Liver (tissue), 9 donors: ENCODE data around the gene CALCR. TPM values are rescaled to one million over a fixed set of nuclear protein-coding genes. Genes with fewer than 3 reads are reported as not detected.

Experiments used
- DNase-seq: peaks from one replicate; pipeline ENCODE4 v3.0.0-alpha.2; 2017; ENCODE audit warnings: low spot score
- H3K27ac ChIP-seq, 2 donors: one replicate each; pipeline ENCODE4 v1.7.0; 2013; ENCODE audit warnings: inconsistent platforms in 2 of 2, low read length in 2 of 2, control low read depth in 1 of 2, low read depth in 1 of 2, mild to moderate bottlenecking in 1 of 2
- H3K27me3 ChIP-seq, 4 donors: one replicate each; pipeline versions ENCODE4 v1.6.1 to v1.7.0; 2013; ENCODE audit warnings: low read length in 3 of 4, inconsistent platforms in 1 of 4, mild to moderate bottlenecking in 1 of 4, moderate library complexity in 1 of 4; ENCODE audit not compliant: control insufficient read depth in 4 of 4, insufficient read depth in 4 of 4
- H3K36me3 ChIP-seq, 4 donors: one replicate each; pipeline versions ENCODE4 v1.6.1 to v1.7.0; 2013; ENCODE audit warnings: low read length in 3 of 4, mild to moderate bottlenecking in 3 of 4, low read depth in 1 of 4, moderate library complexity in 1 of 4; ENCODE audit not compliant: control insufficient read depth in 4 of 4, insufficient read depth in 3 of 4
- H3K4me1 ChIP-seq, 4 donors: one replicate each; pipeline versions ENCODE4 v1.6.1 to v1.7.0; 2013; ENCODE audit warnings: low read length in 3 of 4, mild to moderate bottlenecking in 3 of 4, moderate library complexity in 1 of 4; ENCODE audit not compliant: control insufficient read depth in 4 of 4, insufficient read depth in 4 of 4
- H3K4me3 ChIP-seq, 3 donors: one replicate each; pipeline versions ENCODE4 v1.6.1 to v1.7.0; 2013; ENCODE audit warnings: low read length in 3 of 3, control low read depth in 1 of 3, low read depth in 1 of 3, mild to moderate bottlenecking in 1 of 3
- H3K9ac ChIP-seq, 2 donors: one replicate each; pipeline ENCODE4 v1.7.0; 2013; ENCODE audit warnings: low read length in 2 of 2, mild to moderate bottlenecking in 2 of 2, moderate library complexity in 2 of 2, control low read depth in 1 of 2, low read depth in 1 of 2
- H3K9me3 ChIP-seq, 4 donors: one replicate each; pipeline versions ENCODE4 v1.6.1 to v1.7.0; 2013; ENCODE audit warnings: low read length in 3 of 4; ENCODE audit not compliant: control insufficient read depth in 4 of 4
- EGR1 ChIP-seq, 2 donors: IDR thresholded peaks; 2 replicates each; pipeline ENCODE4 v1.6.1; 2016 to 2018; ENCODE audit warnings: antibody characterized with exemption in 2 of 2, low read depth in 2 of 2
- FOXA1 ChIP-seq: IDR thresholded peaks from 2 replicates; pipeline ENCODE4 v1.6.1; 2016; ENCODE audit warnings: antibody characterized with exemption
- FOXA2 ChIP-seq: IDR thresholded peaks from 2 replicates; pipeline ENCODE4 v1.6.1; 2016; ENCODE audit warnings: antibody characterized with exemption
- GABPA ChIP-seq, 2 donors: IDR thresholded peaks in 1 of 2; conservative IDR thresholded peaks in 1 of 2; 2 replicates each; pipeline ENCODE4 v1.6.1; 2016; ENCODE audit warnings: antibody characterized with exemption in 2 of 2, mild to moderate bottlenecking in 1 of 2, moderate library complexity in 1 of 2
- HNF4A ChIP-seq, 2 donors: conservative IDR thresholded peaks; 2 replicates each; pipeline ENCODE4 v1.6.1; 2016; ENCODE audit warnings: antibody characterized with exemption in 2 of 2, mild to moderate bottlenecking in 2 of 2
- HNF4G ChIP-seq: IDR thresholded peaks from 2 replicates; pipeline ENCODE4 v1.6.1; 2016; ENCODE audit warnings: antibody characterized with exemption
- JUND ChIP-seq, 2 donors: IDR thresholded peaks; 2 replicates each; pipeline ENCODE4 v1.6.1; 2016; ENCODE audit warnings: antibody characterized with exemption in 2 of 2
- NR2F2 ChIP-seq: IDR thresholded peaks from 2 replicates; pipeline ENCODE4 v1.6.1; 2016; ENCODE audit warnings: antibody characterized with exemption
- RAD21 ChIP-seq, 2 donors: IDR thresholded peaks; 2 replicates each; pipeline ENCODE4 v1.6.1; 2016; ENCODE audit warnings: antibody characterized with exemption in 2 of 2, mild to moderate bottlenecking in 2 of 2
- RXRA ChIP-seq, 2 donors: IDR thresholded peaks; 2 replicates each; pipeline ENCODE4 v1.6.1; 2017 to 2018; ENCODE audit warnings: antibody characterized with exemption in 2 of 2, mild to moderate bottlenecking in 1 of 2
- SP1 ChIP-seq: IDR thresholded peaks from 2 replicates; pipeline ENCODE4 v1.6.1; 2018; ENCODE audit warnings: antibody characterized with exemption, mild to moderate bottlenecking
- TAF1 ChIP-seq: conservative IDR thresholded peaks from 2 replicates; pipeline ENCODE4 v1.6.1; 2016; ENCODE audit warnings: antibody characterized with exemption, mild to moderate bottlenecking
- WGBS: extraction: QIAGEN DNeasy Blood & Tissue Kit; methylation state at CpG from one replicate; pipeline ENCODE4 v1.1.7; 2013; 5-methylcytosine and 5-hydroxymethylcytosine counted together
- polyA plus RNA-seq, 2 donors: library from polyadenylated mRNA; stranded (reverse) in 1 of 2; unstranded in 1 of 2; fragments of 200-250 nt in 1 of 2; fragments of >200 nt in 1 of 2; fragmentation: Nextera tagmentation in 1 of 2; extraction: Ambion mirVana in 1 of 2; gene quantifications; one replicate each; pipeline versions ENCODE4 v1.2.1 to v1.2.3, GENCODE V29; 2013 to 2015
- total RNA-seq, 2 donors: library from RNA; depleted of rRNA; stranded (reverse); fragments of >200 nt; gene quantifications; one replicate each; pipeline ENCODE4 v1.2.3, GENCODE V29; 2014
- TF ChIP-seq, protein P1 (sequence below): fragments of 150-350 bp; IDR thresholded peaks from 2 replicates; pipeline ENCODE4 v1.5.1; 2017; ENCODE audit warnings: improper control_type of control experiment, low read depth, low read length; ENCODE audit not compliant: missing input control
- TF ChIP-seq, protein P2 (sequence below): IDR thresholded peaks from 2 replicates; pipeline ENCODE4 v1.6.1; 2016; ENCODE audit warnings: antibody characterized with exemption, mild to moderate bottlenecking
- TF ChIP-seq, protein P3 (sequence below): IDR thresholded peaks from 2 replicates; pipeline ENCODE4 v1.6.1; 2016; ENCODE audit warnings: antibody characterized with exemption
- TF ChIP-seq, protein P4 (sequence below): IDR thresholded peaks from 2 replicates; pipeline ENCODE4 v1.6.1; 2016; ENCODE audit warnings: antibody characterized with exemption
- TF ChIP-seq, protein P5 (sequence below): IDR thresholded peaks from 2 replicates; pipeline ENCODE4 v1.6.1; 2016; ENCODE audit warnings: antibody characterized with exemption
- donor health status: healthy.
- donor health status: healthy.
- donor health status: healthy.
- donor health status: healthy.
- donor health status: healthy.

Gene CALCR
- total and polyA plus RNA-seq, 4 donors: 0.19 TPM; not detected in 3

DNA sequence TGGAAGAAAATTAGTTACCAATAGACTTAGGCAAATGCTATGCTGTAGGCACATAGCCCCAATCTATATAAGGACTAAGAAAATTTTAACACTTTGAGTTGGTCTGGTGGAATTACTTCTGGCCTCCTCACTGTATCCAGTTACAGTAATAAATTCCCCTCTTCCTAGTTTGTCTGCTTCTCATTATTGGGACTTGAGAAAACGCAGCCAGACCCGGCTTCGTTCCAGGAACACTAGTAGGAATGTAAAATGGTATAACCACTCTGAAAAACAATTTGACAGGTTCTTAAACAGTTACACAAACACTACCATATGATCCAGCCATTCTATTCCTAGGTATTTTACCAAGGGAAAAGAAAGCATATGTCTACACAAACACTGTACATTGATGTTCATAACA lies 192.2 kb downstream of the CALCR start:
- Histone ChIP-seq H3K27me3 (peaks cover 0 to 3% (median 0%) of the 10 kb centered on the region in 4 donors), H3K9ac (no peak overlapping the region), H3K4me3 (no peak overlapping the region), H3K9me3 (no peaks in the 10 kb centered on the region), H3K4me1 (no peaks in the 10 kb centered on the region), H3K27ac (no peak overlapping the region), H3K36me3 (no peaks in the 10 kb centered on the region)
- DNase-seq: no peak
- no peak for TF ChIP-seq HNF4A (conservative IDR thresholded peaks at IDR 0.05)
- no peak for TF ChIP-seq GABPA (IDR thresholded peaks at IDR 0.05 in 1 of 2, conservative IDR thresholded peaks at IDR 0.05 in 1 of 2)
- TF ChIP-seq, protein P1, sequence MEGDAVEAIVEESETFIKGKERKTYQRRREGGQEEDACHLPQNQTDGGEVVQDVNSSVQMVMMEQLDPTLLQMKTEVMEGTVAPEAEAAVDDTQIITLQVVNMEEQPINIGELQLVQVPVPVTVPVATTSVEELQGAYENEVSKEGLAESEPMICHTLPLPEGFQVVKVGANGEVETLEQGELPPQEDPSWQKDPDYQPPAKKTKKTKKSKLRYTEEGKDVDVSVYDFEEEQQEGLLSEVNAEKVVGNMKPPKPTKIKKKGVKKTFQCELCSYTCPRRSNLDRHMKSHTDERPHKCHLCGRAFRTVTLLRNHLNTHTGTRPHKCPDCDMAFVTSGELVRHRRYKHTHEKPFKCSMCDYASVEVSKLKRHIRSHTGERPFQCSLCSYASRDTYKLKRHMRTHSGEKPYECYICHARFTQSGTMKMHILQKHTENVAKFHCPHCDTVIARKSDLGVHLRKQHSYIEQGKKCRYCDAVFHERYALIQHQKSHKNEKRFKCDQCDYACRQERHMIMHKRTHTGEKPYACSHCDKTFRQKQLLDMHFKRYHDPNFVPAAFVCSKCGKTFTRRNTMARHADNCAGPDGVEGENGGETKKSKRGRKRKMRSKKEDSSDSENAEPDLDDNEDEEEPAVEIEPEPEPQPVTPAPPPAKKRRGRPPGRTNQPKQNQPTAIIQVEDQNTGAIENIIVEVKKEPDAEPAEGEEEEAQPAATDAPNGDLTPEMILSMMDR: no peak
- no peak for TF ChIP-seq RAD21 (IDR thresholded peaks at IDR 0.05)
- no peak for TF ChIP-seq RXRA (IDR thresholded peaks at IDR 0.05)
- no peak for TF ChIP-seq NR2F2
- TF ChIP-seq, protein P2, sequence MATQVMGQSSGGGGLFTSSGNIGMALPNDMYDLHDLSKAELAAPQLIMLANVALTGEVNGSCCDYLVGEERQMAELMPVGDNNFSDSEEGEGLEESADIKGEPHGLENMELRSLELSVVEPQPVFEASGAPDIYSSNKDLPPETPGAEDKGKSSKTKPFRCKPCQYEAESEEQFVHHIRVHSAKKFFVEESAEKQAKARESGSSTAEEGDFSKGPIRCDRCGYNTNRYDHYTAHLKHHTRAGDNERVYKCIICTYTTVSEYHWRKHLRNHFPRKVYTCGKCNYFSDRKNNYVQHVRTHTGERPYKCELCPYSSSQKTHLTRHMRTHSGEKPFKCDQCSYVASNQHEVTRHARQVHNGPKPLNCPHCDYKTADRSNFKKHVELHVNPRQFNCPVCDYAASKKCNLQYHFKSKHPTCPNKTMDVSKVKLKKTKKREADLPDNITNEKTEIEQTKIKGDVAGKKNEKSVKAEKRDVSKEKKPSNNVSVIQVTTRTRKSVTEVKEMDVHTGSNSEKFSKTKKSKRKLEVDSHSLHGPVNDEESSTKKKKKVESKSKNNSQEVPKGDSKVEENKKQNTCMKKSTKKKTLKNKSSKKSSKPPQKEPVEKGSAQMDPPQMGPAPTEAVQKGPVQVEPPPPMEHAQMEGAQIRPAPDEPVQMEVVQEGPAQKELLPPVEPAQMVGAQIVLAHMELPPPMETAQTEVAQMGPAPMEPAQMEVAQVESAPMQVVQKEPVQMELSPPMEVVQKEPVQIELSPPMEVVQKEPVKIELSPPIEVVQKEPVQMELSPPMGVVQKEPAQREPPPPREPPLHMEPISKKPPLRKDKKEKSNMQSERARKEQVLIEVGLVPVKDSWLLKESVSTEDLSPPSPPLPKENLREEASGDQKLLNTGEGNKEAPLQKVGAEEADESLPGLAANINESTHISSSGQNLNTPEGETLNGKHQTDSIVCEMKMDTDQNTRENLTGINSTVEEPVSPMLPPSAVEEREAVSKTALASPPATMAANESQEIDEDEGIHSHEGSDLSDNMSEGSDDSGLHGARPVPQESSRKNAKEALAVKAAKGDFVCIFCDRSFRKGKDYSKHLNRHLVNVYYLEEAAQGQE: no peak
- no peak for TF ChIP-seq TAF1
- TF ChIP-seq HNF4G: no peak
- TF ChIP-seq, protein P3, sequence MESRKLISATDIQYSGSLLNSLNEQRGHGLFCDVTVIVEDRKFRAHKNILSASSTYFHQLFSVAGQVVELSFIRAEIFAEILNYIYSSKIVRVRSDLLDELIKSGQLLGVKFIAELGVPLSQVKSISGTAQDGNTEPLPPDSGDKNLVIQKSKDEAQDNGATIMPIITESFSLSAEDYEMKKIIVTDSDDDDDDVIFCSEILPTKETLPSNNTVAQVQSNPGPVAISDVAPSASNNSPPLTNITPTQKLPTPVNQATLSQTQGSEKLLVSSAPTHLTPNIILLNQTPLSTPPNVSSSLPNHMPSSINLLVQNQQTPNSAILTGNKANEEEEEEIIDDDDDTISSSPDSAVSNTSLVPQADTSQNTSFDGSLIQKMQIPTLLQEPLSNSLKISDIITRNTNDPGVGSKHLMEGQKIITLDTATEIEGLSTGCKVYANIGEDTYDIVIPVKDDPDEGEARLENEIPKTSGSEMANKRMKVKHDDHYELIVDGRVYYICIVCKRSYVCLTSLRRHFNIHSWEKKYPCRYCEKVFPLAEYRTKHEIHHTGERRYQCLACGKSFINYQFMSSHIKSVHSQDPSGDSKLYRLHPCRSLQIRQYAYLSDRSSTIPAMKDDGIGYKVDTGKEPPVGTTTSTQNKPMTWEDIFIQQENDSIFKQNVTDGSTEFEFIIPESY: no peak
- TF ChIP-seq JUND (IDR thresholded peaks at IDR 0.05): no peak
- TF ChIP-seq, protein P4, sequence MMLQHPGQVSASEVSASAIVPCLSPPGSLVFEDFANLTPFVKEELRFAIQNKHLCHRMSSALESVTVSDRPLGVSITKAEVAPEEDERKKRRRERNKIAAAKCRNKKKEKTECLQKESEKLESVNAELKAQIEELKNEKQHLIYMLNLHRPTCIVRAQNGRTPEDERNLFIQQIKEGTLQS: no peak
- 96% methylated on average over 3 of the region's 3 CpGs for WGBS

DNA sequence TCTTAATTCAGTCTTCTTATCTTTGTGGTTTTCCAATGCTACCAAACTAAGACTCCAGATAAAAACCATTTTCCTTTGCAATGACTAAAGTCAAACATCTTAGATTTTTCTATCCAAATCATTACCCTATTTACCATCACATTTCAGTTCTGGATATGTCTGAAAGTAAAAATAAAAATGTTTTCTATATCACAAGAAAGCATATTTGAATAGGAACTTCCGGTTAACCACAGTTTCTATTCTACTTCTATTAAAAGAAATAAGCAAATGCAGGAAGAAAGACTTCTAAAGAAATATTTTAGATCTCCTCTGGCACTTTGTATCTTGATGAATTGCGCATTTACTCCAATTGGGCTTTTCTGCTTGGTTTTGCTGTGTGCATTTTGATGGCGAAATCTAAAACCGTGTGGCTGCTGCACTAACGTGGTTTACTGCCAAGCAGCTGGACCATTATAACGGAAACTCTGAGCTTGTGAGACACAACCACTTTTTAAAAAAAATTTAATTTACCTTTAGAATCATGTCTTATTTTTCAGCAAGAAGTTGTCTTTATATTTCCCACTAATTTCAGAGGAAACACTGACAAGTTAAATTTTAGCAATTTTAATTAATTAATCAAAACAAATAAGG lies 196.3 kb downstream of the CALCR start:
- TF ChIP-seq, protein P1: no peak
- TF ChIP-seq SP1 (no peak), FOXA2 (no peak), GABPA (IDR thresholded peaks at IDR 0.05 in 1 of 2, conservative IDR thresholded peaks at IDR 0.05 in 1 of 2) (no peak), JUND (IDR thresholded peaks at IDR 0.05) (no peak), EGR1 (IDR thresholded peaks at IDR 0.05; ENCODE audit: low read depth in 2 of 2) (no peak), RXRA (IDR thresholded peaks at IDR 0.05) (no peak), FOXA1 (no peak)
- TF ChIP-seq, protein P2: no peak
- TF ChIP-seq, protein P4: no peak
- TF ChIP-seq, protein P5, sequence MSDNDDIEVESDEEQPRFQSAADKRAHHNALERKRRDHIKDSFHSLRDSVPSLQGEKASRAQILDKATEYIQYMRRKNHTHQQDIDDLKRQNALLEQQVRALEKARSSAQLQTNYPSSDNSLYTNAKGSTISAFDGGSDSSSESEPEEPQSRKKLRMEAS: no peak
- H3K27me3 ChIP-seq: no peaks in the 10 kb centered on the region
- H3K4me3 ChIP-seq: no peak overlapping the region
- no peaks in the 10 kb centered on the region for H3K36me3 ChIP-seq
- no peaks in the 10 kb centered on the region for H3K4me1 ChIP-seq
- no peak for DNase-seq
- H3K9ac ChIP-seq: no peak overlapping the region
- no peaks in the 10 kb centered on the region for H3K9me3 ChIP-seq
- H3K27ac ChIP-seq: no peak overlapping the region
- WGBS: 72% methylated on average over 6 of the region's 6 CpGs
